B cell (primary cell): ENCODE measurements around the gene SMG9.

Experiments used
- CTCF ChIP-seq: fragments of 200-600 bp; IDR thresholded peaks from one replicate; pipeline ENCODE4 v1.8.0; 2022; ENCODE audit warnings: antibody characterized with exemption, mild to moderate bottlenecking
- EZH2 ChIP-seq: IDR thresholded peaks from 2 replicates; pipeline ENCODE4 v1.6.1; 2012; ENCODE audit warnings: borderline replicate concordance, low read depth, mild to moderate bottlenecking, moderate library complexity, low read length; ENCODE audit not compliant: insufficient read depth, poor library complexity, severe bottlenecking

- no peak for TF ChIP-seq CTCF
- no peak for TF ChIP-seq EZH2
Observed at GRCh38 chr19:43779820-43780219, 25.1 kb upstream of the SMG9 start.
